Neural crest cell (in vitro differentiated cells): ENCODE results near the gene TNS3. TPM values are rescaled to one million over a fixed set of nuclear protein-coding genes. Genes with fewer than 3 reads are reported as not detected.

ENCODE experiments used
- DNase-seq: peaks from one replicate; pipeline ENCODE4 v3.0.0; 2021; ENCODE audit warnings: low read depth, mixed read lengths, low spot score
- H3K27ac Mint-ChIP-seq: one replicate; pipeline ENCODE4 v1.8.0; 2021; ENCODE audit warnings: mild to moderate bottlenecking, mixed read lengths; ENCODE audit not compliant: unreplicated experiment
- H3K27me3 Mint-ChIP-seq: 2 replicates; pipeline ENCODE4 v1.8.0; 2021; ENCODE audit warnings: low read depth, mild to moderate bottlenecking, mixed read lengths
- H3K36me3 Mint-ChIP-seq: 2 replicates; pipeline ENCODE4 v1.8.0; 2021; ENCODE audit warnings: low read depth, mild to moderate bottlenecking, mixed read lengths
- H3K4me1 Mint-ChIP-seq: 2 replicates; pipeline ENCODE4 v1.8.0; 2021; ENCODE audit warnings: mixed read lengths
- H3K4me3 Mint-ChIP-seq: one replicate; pipeline ENCODE4 v1.8.0; 2021; ENCODE audit warnings: mild to moderate bottlenecking, mixed read lengths
- H3K9me3 Mint-ChIP-seq: 2 replicates; pipeline ENCODE4 v1.8.0; 2021; ENCODE audit warnings: mixed read lengths
- total RNA-seq: library from RNA; stranded (reverse); gene quantifications from 2 replicates; pipeline ENCODE4 v1.2.1, GENCODE V29; 2021
- TF ChIP-seq, protein P1 (sequence below): fragments of 200-600 bp; sonication (generic); conservative IDR thresholded peaks from 2 replicates; pipeline ENCODE4 v1.5.0; 2021; ENCODE audit warnings: antibody characterized with exemption, mild to moderate bottlenecking

TNS3 gene
- total RNA-seq, 1 donor from 2014 or later, result 26.4 TPM

- Mint-ChIP-seq H3K27ac (no peak overlapping the region), H3K36me3 (peaks cover 8% of the 10 kb centered on the region), H3K9me3 (peaks cover 13% of the 10 kb centered on the region), H3K4me1 (peaks cover 10% of the 10 kb centered on the region), H3K4me3 (no peak overlapping the region), H3K27me3 (no peaks in the 10 kb centered on the region)
- TF ChIP-seq, protein P1, sequence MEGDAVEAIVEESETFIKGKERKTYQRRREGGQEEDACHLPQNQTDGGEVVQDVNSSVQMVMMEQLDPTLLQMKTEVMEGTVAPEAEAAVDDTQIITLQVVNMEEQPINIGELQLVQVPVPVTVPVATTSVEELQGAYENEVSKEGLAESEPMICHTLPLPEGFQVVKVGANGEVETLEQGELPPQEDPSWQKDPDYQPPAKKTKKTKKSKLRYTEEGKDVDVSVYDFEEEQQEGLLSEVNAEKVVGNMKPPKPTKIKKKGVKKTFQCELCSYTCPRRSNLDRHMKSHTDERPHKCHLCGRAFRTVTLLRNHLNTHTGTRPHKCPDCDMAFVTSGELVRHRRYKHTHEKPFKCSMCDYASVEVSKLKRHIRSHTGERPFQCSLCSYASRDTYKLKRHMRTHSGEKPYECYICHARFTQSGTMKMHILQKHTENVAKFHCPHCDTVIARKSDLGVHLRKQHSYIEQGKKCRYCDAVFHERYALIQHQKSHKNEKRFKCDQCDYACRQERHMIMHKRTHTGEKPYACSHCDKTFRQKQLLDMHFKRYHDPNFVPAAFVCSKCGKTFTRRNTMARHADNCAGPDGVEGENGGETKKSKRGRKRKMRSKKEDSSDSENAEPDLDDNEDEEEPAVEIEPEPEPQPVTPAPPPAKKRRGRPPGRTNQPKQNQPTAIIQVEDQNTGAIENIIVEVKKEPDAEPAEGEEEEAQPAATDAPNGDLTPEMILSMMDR, result no peak
- no peak for DNase-seq
Measured at GRCh38 chr7:47268851-47269836, 312.8 kb downstream of the TNS3 start.

DNA sequence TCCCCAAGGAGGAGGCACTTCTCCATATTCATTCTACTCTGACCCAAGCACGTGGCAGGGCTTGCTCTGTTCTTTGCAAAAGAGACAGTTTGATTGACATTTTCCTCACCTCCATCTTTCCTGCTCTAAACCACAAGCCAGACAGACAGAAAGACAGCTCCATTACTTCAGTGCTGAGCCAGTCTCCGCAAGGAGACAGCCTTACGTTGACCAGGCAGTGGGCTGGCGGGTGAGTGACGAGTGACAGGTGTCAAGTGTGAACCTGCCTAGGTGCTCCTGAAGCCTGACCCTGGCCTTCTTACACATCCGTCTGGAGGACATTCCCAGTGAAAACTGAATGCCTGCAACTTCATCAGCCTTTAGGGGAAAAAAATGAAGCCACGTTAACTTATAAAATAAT is 314.6 kb downstream of the TNS3 start:
- peaks cover 10% of the 10 kb centered on the region for H3K9me3 Mint-ChIP-seq
- H3K27me3 Mint-ChIP-seq, result no peaks in the 10 kb centered on the region
- peaks cover 10% of the 10 kb centered on the region for H3K4me1 Mint-ChIP-seq
- TF ChIP-seq, protein P1, result no peak
- no peak overlapping the region for H3K27ac Mint-ChIP-seq
- DNase-seq, result no peak
- no peak overlapping the region for H3K4me3 Mint-ChIP-seq
- peaks cover 8% of the 10 kb centered on the region for H3K36me3 Mint-ChIP-seq

DNA sequence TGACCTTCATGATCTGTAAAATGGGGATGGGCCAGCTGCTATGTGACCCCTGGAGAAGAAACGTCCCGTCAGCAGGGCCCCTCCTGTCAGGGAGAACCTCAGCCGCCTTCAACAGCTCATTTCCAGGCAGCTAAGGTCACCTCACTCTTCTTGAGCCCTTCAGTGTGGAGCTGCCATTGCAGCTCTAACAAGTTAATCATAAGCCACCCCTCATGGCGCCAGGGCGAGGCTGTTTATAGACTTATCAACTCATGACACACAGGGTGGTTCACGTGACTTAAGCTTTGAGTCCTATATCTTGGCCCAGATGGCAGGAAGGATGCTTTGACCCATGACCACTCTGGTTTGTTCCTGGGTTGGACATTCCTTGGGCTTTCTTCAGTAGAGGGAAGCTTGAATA is 315.1 kb downstream of the TNS3 start:
- no peak for DNase-seq
- no peaks in the 10 kb centered on the region for H3K27me3 Mint-ChIP-seq
- H3K27ac Mint-ChIP-seq, result no peak overlapping the region
- H3K4me1 Mint-ChIP-seq, result peaks cover 10% of the 10 kb centered on the region
- TF ChIP-seq, protein P1, result no peak
- H3K4me3 Mint-ChIP-seq, result no peak overlapping the region
- H3K9me3 Mint-ChIP-seq, result peaks cover 8% of the 10 kb centered on the region
- peaks cover 7% of the 10 kb centered on the region for H3K36me3 Mint-ChIP-seq

GRCh38 chr7:47266131-47266706 is 315.7 kb downstream of the TNS3 start:
- Mint-ChIP-seq H3K27me3 (no peaks in the 10 kb centered on the region), H3K9me3 (peaks cover 3% of the 10 kb centered on the region), H3K4me1 (peaks cover 10% of the 10 kb centered on the region), H3K4me3 (no peak overlapping the region), H3K36me3 (peaks cover 2% of the 10 kb centered on the region), H3K27ac (no peak overlapping the region)
- peak; percentile 70 for DNase-seq
- TF ChIP-seq, protein P1, result peak; percentile 99

GRCh38 chr7:47265621-47266020 is 316.3 kb downstream of the TNS3 start:
- H3K36me3 Mint-ChIP-seq, result peaks cover 2% of the 10 kb centered on the region
- TF ChIP-seq, protein P1, result no peak
- H3K9me3 Mint-ChIP-seq, result peaks cover 3% of the 10 kb centered on the region
- H3K27me3 Mint-ChIP-seq, result no peaks in the 10 kb centered on the region
- DNase-seq, result no peak
- H3K4me3 Mint-ChIP-seq, result no peak overlapping the region
- no peak overlapping the region for H3K27ac Mint-ChIP-seq
- peaks cover 10% of the 10 kb centered on the region for H3K4me1 Mint-ChIP-seq
